Memory B cell (primary cell): ENCODE data around the gene MME.

Experiments
- ATAC-seq: fragments of 150-1000 bp; cut with Tn5 transposase; 2 replicates; pipeline ENCODE4 v1.10.0; 2021; ENCODE audit warnings: low read depth, mild to moderate bottlenecking, moderate library complexity
- DNase-seq, 2 donors: peaks; one replicate each; pipeline ENCODE4 v3.0.0; 2022; ENCODE audit warnings: low spot score in 2 of 2
- H3K27ac Mint-ChIP-seq: one replicate; pipeline ENCODE4 v1.8.0; 2022; ENCODE audit warnings: mild to moderate bottlenecking, moderate library complexity, mixed read lengths
- H3K27me3 Mint-ChIP-seq: one replicate; pipeline ENCODE4 v1.8.0; 2022; ENCODE audit warnings: mixed read lengths
- H3K36me3 Mint-ChIP-seq: one replicate; pipeline ENCODE4 v1.8.0; 2022; ENCODE audit warnings: mild to moderate bottlenecking, mixed read lengths
- H3K4me1 Mint-ChIP-seq: one replicate; pipeline ENCODE4 v1.8.0; 2022; ENCODE audit warnings: mixed read lengths
- H3K4me3 Mint-ChIP-seq: one replicate; pipeline ENCODE4 v1.8.0; 2022; ENCODE audit warnings: mild to moderate bottlenecking, moderate library complexity, mixed read lengths
- H3K9me3 Mint-ChIP-seq: one replicate; pipeline ENCODE4 v1.8.0; 2022; ENCODE audit warnings: mixed read lengths

MME gene

DNA sequence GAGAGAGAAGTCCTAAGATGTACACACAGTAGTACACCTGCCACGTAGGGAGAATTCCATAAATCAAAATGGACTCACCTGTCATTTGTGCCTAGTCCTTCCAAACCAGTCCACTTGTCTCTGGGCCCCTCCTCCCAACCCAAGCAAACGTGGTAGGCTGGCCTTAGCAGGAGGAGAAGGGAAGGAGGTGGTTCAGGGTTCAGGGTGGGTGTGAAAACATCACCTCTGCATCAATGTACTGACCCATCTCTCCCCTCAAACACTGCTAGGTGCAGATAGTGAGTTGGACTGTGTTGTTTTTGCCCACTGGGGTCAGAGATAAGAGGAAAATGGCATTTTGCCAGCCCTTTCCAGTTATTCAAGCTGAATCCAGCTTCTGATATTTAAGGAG, 99.3 kb downstream of the MME start:
- Mint-ChIP-seq H3K27me3 (no peaks in the 10 kb centered on the region), H3K36me3 (no peaks in the 10 kb centered on the region), H3K9me3 (no peaks in the 10 kb centered on the region), H3K27ac (no peak overlapping the region), H3K4me3 (no peak overlapping the region), H3K4me1 (peaks cover 14% of the 10 kb centered on the region)
- DNase-seq, result no peak
- no peak for ATAC-seq

DNA sequence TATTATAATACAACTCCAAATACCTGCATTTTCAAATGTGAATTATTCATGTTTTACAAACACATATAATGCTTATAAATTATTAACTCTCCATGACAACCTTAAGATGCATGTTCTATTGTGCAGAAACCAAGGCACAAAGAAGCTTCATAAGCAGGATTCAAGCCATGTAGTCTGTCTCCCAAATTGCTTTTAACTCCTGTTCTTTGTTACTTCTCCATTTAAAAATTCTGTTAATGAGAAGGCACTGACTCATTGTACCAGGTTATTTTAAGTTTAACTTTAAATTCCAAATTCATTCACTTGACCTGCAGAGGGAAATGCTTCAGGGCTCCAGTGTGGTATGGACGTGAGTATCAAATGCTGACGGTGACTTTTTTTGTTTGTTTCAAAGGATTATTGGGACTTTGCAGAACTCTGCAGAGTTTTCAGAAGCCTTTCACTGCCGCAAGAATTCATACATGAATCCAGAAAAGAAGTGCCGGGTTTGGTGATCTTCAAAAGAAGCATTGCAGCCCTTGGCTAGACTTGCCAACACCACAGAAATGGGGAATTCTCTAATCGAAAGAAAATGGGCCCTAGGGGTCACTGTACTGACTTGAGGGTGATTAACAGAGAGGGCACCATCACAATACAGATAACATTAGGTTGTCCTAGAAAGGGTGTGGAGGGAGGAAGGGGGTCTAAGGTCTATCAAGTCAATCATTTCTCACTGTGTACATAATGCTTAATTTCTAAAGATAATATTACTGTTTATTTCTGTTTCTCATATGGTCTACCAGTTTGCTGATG, 100.0 kb downstream of the MME start:
- peaks cover 16% of the 10 kb centered on the region for H3K4me1 Mint-ChIP-seq
- no peak overlapping the region for H3K4me3 Mint-ChIP-seq
- H3K27ac Mint-ChIP-seq, result no peak overlapping the region

DNA sequence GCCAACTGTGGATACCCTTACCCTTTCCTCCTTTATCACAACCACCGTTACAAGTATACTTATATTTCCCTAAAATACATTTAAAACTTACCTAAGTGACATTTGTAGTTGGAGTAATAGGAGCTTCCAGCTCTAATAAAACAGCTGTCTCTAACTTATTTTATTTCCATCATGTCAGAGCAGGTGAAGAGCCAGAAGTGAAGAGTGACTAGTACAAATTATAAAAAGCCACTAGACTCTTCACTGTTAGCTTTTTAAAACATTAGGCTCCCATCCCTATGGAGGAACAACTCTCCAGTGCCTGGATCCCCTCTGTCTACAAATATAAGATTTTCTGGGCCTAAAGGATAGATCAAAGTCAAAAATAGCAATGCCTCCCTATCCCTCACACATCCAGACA, 102.3 kb downstream of the MME start:
- H3K36me3 Mint-ChIP-seq, result no peaks in the 10 kb centered on the region
- H3K4me3 Mint-ChIP-seq, result no peak overlapping the region
- DNase-seq (no peak), ATAC-seq (no peak)
- H3K27ac Mint-ChIP-seq, result no peak overlapping the region
- H3K27me3 Mint-ChIP-seq, result no peaks in the 10 kb centered on the region
- no peaks in the 10 kb centered on the region for H3K9me3 Mint-ChIP-seq
- H3K4me1 Mint-ChIP-seq, result peaks cover 16% of the 10 kb centered on the region

More for the DNA sequence above, 100.0 kb downstream of the MME start:
- H3K27me3 Mint-ChIP-seq, result no peaks in the 10 kb centered on the region
- ATAC-seq (no peak), DNase-seq (no peak)
- no peaks in the 10 kb centered on the region for H3K9me3 Mint-ChIP-seq
- no peaks in the 10 kb centered on the region for H3K36me3 Mint-ChIP-seq

DNA sequence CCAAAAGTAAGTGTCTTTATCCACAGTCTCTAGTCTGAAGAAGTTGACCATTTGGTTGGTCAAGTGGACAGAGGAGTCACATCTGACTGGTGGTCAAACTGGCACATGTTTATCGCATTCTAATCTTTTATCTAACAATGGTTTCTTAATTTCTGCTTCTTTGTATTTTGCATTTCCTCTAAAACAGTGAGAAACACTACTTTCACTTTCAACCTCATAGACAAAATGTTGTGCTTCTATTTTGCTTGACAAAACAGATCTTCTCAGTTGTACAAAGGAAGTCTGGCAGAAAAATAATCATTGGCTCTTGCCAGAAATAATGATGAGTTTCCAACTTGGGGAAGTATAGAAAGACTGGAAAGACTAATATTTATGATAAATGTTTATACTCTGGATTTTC, 103.9 kb downstream of the MME start:
- peak; percentile 43 for ATAC-seq
- no peaks in the 10 kb centered on the region for H3K36me3 Mint-ChIP-seq
- H3K4me3 Mint-ChIP-seq, result peak overlapping the region; percentile 14

DNA sequence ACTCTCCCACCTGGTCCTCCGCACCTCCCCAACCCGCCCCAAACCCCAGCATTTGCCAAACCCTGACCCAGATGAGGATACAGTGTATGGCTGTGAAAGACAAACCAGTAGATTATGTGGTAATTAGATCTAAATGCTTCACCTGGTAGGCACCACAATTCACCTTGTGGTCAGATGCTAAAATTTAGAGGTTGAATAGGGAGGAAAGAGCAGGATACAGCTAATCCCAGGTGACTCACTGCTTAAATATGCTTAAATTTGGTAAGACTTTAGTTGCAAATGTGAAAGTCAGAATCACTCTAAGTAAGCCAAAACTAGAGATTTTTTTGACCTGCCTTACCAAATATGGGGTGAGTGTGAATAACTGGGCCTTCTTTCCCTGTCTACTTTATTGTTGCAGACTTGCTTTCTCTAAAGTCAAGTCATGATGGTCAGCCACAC, 105.5 kb downstream of the MME start:
- Mint-ChIP-seq H3K27ac (no peak overlapping the region), H3K4me1 (peaks cover 8% of the 10 kb centered on the region), H3K36me3 (no peaks in the 10 kb centered on the region), H3K9me3 (no peaks in the 10 kb centered on the region), H3K27me3 (no peaks in the 10 kb centered on the region), H3K4me3 (no peak overlapping the region)
- ATAC-seq (no peak), DNase-seq (no peak)

More for the DNA sequence above, 103.9 kb downstream of the MME start:
- DNase-seq, result no peak
- Mint-ChIP-seq H3K27me3 (no peaks in the 10 kb centered on the region), H3K9me3 (no peaks in the 10 kb centered on the region), H3K4me1 (peaks cover 10% of the 10 kb centered on the region), H3K27ac (peak overlapping the region; percentile 71)

DNA sequence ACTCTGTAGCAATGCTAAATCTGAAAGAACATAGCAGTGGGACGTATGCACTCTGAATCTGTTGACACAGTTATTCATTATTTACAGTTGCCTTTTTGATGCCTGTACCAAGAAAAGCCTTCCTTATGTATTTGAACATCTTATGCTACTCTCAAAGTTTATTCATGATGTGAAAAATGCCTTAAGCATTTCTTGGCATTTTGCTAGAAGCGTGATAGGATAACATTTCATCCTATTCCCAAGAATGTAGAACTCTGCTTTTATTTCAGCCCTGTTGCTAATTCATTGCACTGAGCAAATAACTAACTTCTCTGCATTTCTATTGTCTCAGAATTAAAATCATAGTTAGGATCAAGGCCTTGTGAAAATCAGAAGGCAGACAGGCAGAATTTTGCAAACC, 107.9 kb downstream of the MME start:
- H3K4me1 Mint-ChIP-seq, result peaks cover 8% of the 10 kb centered on the region
- no peak for DNase-seq
- H3K27ac Mint-ChIP-seq, result no peak overlapping the region
- H3K4me3 Mint-ChIP-seq, result no peak overlapping the region
- H3K9me3 Mint-ChIP-seq, result no peaks in the 10 kb centered on the region
- no peaks in the 10 kb centered on the region for H3K36me3 Mint-ChIP-seq
- no peak for ATAC-seq
- no peaks in the 10 kb centered on the region for H3K27me3 Mint-ChIP-seq

DNA sequence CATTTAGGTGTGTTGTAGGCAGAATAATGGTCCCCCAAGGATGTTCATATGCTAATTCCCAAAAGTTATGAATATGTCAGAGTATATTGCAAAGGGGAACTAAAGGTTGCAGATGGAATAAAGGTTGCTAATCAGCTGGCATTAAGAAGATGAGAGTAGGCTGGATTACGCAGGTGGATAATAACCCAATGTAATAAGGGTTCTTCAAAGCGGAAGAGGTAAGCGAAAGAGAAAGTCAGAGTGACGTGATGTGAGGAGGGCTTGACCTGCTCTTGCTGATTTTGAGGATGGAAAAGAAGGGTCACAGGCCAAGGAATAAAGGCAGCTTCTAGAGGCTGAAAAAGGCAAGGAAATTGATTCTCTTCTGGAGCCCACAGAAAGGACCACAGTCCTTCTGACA, 109.4 kb downstream of the MME start:
- H3K4me3 Mint-ChIP-seq, result no peak overlapping the region
- H3K27ac Mint-ChIP-seq, result no peak overlapping the region
- ATAC-seq (no peak), DNase-seq (no peak)
- no peaks in the 10 kb centered on the region for H3K27me3 Mint-ChIP-seq
- no peaks in the 10 kb centered on the region for H3K36me3 Mint-ChIP-seq
- peaks cover under 1% of the 10 kb centered on the region for H3K4me1 Mint-ChIP-seq
- H3K9me3 Mint-ChIP-seq, result no peaks in the 10 kb centered on the region

DNA sequence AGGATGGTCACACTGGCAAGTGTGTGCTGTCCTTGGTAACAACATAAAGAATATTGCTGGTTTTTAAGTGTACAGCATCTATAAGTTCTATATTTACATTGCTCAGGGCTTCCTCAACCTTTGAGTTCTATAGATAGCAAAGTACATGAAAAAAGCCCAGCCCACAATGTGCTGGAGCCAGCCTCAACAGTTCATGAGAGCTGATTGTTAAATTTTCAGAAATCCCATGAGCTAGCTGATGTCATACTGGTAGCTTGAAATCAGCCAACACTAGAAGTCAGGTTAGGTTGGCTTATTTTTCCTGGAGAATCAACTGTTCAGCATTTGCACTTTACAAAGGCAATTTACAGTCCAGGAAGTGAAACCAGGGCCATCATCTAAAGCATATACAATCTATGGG, 110.6 kb downstream of the MME start:
- H3K27ac Mint-ChIP-seq, result no peak overlapping the region
- H3K27me3 Mint-ChIP-seq, result no peaks in the 10 kb centered on the region
- no peaks in the 10 kb centered on the region for H3K4me1 Mint-ChIP-seq
- H3K4me3 Mint-ChIP-seq, result no peak overlapping the region
- no peaks in the 10 kb centered on the region for H3K9me3 Mint-ChIP-seq
- no peak for ATAC-seq
- no peaks in the 10 kb centered on the region for H3K36me3 Mint-ChIP-seq
- DNase-seq, result no peak

DNA sequence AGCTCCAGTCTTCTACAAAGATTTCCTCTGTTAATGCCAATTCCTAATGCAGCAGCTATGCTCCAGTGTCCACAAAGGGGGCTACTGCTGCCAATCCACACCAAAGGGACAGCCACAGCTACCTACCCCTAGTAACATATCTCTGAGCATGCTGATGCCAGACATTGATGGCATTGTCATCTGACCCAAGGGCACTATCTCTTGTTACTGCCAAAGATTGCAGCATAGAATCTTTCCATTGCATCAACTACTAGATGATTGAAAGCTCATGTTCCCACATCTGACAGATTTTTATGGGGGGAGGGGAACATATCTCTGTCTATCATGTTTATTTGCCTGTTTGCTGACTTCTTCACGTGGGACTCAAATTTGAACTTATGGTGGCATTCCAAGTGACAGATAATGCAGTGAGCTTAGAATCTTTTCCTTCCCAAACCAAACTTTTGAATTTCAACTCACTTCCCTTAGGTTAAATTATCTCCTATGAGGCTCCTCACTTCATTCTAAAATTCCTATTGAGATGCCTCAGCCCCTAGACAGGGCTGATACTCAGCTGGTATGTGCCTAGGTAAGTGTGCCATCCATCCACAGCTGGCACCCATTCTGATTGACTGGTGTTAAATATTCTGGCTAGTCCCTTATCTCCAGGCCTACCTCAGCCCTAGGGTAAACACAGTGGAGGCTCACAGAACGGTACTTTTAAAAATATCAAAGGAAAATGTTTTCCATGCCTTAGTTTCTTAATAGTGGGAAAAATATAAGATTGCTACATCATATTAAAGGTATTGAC, 113.0 kb downstream of the MME start:
- Mint-ChIP-seq H3K4me3 (no peak overlapping the region), H3K27ac (no peak overlapping the region), H3K9me3 (no peaks in the 10 kb centered on the region), H3K36me3 (no peaks in the 10 kb centered on the region), H3K4me1 (no peaks in the 10 kb centered on the region), H3K27me3 (no peaks in the 10 kb centered on the region)
- ATAC-seq (no peak), DNase-seq (no peak)

DNA sequence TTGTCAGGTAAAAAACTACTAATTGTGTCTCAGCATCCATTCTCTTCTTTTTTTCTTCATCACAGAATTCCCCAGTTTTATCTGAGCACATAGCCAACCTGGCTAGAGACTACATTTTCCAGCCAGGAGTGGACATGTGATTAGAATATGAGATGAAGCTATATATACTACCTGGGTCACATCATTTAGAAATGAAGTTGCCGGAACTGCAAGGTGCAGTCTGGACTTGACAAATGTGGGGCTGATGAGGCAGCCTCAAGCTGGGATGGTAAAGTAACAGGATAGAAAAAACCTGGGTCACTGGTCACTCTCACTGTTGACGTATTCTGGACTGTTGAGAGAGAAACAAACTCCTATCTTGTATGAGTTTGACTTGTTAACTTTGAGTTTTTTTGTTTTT, 113.7 kb downstream of the MME start:
- no peaks in the 10 kb centered on the region for H3K36me3 Mint-ChIP-seq
- no peak overlapping the region for H3K4me3 Mint-ChIP-seq
- ATAC-seq (no peak), DNase-seq (no peak)
- H3K27me3 Mint-ChIP-seq, result no peaks in the 10 kb centered on the region
- H3K9me3 Mint-ChIP-seq, result no peaks in the 10 kb centered on the region
- no peaks in the 10 kb centered on the region for H3K4me1 Mint-ChIP-seq
- H3K27ac Mint-ChIP-seq, result no peak overlapping the region

DNA sequence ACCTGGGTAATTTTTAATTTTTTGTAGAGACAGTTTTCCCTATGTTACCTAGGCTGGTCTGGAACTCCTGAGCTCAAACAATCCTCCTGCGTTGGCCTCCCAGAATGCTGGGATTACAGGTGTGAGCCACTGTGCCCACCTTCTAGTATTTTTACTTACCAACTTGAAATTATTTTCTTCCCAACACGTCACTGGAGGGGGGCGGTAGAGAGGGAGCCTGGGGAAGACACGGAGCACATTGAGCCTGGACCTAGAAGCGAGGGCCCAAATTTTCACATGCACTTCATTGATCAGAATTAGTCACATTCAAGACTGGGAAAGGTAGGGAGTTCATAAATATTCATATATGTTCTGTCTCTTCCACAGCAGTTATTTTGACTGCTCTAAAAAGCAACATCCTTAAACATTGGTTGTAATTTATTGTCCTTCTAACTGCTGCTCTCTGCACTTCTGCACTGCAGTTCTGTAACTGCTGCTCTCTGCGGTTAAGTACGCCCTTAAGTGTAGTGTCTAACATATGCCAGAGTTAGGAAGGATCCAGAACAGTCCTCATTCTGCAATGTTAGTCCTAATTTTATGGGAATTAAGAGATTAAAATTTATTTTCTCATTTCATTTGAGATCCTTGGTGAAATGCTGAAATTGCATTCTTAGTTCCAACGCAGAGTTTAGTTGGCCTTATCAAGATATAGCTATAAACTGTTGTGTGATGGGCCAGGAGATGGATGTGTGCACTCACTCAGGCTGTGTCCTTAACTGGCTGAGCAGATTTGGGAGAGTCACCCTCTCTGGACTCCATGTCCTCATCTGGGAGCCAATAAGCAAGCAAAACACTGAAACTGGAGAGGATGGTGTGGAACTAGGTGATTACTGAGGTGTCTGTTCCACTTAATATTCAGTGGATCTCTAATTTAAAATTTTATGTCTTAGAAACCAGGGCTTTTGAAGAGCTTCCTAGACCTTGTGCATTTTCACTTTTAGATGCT, 115.1 kb downstream of the MME start:
- H3K27ac Mint-ChIP-seq, result no peak overlapping the region
- H3K27me3 Mint-ChIP-seq, result no peaks in the 10 kb centered on the region
- no peak overlapping the region for H3K4me3 Mint-ChIP-seq
- H3K9me3 Mint-ChIP-seq, result no peaks in the 10 kb centered on the region
- no peaks in the 10 kb centered on the region for H3K4me1 Mint-ChIP-seq
- no peaks in the 10 kb centered on the region for H3K36me3 Mint-ChIP-seq
- ATAC-seq (no peak), DNase-seq (no peak)

DNA sequence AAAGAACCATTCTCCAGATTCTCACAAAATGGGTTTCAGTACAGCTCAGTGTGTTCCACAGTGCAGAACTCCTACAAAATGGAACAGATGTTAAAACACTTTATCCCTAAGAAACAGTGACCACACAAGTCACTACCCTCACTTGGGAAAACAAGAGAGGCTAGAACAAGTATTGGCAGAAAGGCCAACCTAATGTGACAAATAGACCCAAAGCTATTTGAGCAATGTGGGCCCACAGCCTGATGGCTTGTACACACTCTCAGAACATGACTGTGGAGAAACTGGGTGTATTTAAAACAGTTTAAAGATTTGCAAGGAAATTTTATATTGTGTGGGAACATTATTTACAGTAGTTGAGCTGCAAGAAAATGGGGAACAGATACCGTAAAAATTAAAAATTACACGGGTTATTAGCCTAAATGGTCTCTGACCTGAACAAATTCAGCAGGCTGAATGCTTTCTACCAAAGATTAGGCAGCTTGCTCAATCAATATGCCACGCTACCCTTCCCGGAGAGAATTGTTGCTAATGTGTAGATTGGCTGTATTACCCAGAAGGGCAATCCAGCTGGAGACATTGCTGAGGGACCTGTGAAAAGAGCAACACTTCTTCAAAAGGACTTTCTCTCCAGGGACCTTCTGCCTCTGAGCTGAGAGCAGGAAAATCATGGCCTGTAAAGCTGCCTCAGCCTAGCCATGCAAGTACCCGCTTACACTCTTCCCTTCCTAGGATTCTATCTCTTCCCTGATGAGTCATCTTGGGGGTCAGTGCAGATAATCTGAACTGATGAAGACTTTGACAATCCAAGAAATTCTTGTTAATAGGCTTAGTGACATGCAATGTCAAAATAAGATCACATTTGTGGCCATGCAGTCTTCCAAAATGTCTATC, 116.3 kb downstream of the MME start:
- no peak for ATAC-seq
- Mint-ChIP-seq H3K9me3 (no peaks in the 10 kb centered on the region), H3K36me3 (no peaks in the 10 kb centered on the region), H3K4me3 (no peak overlapping the region), H3K4me1 (no peaks in the 10 kb centered on the region), H3K27me3 (no peaks in the 10 kb centered on the region), H3K27ac (no peak overlapping the region)
- no peak for DNase-seq

DNA sequence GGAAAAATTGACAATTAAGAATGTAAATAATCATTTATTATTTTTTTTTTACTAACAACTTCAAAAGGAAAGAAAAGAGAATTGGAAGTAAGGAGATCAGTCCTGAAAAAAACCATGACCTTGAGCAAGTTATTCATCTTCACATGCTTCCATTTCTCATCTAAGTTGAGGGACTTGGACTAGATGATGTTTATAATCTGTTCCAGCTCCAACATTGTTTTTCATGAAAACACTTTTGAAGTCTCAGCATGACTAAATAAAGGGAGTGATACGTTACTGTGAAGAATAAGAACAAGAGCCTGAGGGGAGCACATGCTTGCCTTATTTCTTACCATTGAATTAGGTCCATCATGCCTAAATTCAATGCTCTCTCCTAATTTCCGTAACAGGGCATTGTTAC, 117.7 kb downstream of the MME start:
- no peak overlapping the region for H3K4me3 Mint-ChIP-seq

More for the DNA sequence above, 117.7 kb downstream of the MME start:
- ATAC-seq, result no peak
- no peak for DNase-seq
- Mint-ChIP-seq H3K4me1 (no peaks in the 10 kb centered on the region), H3K27me3 (no peaks in the 10 kb centered on the region), H3K36me3 (peaks cover 2% of the 10 kb centered on the region), H3K27ac (no peak overlapping the region), H3K9me3 (peaks cover 2% of the 10 kb centered on the region)
